ENCODE data around the gene ACOT6.
"Not testable (repeated sequence)": the region's sequence is repeated elsewhere in the genome, so short reads cannot be mapped to it uniquely, and the experiment has no call there.

ACOT6 gene

GRCh38 chr14:73651005-73651404 is 38.7 kb downstream of the ACOT6 start:
- no peak for DNase-seq (ENCODE audit: low read depth)

GRCh38 chr14:73655851-73656250 is 43.5 kb downstream of the ACOT6 start:
- DNase-seq (ENCODE audit: low read depth) = no peak

GRCh38 chr14:73659202-73659601 is 46.9 kb downstream of the ACOT6 start:
- not testable (repeated sequence) for DNase-seq (ENCODE audit: low read depth)

GRCh38 chr14:73660511-73660910 is 48.2 kb downstream of the ACOT6 start:
- no peak for DNase-seq (ENCODE audit: low read depth)

GRCh38 chr14:73661872-73662271 is 49.6 kb downstream of the ACOT6 start:
- DNase-seq (ENCODE audit: low read depth) = no peak

- no peak for DNase-seq (ENCODE audit: low read depth)
Observed at GRCh38 chr14:73662487-73662943, 50.2 kb downstream of the ACOT6 start.

- no peak for DNase-seq (ENCODE audit: low read depth)
Observed at GRCh38 chr14:73663548-73664212, 51.4 kb downstream of the ACOT6 start.

- DNase-seq (ENCODE audit: low read depth) = no peak
Observed at GRCh38 chr14:73665130-73665529, 52.8 kb downstream of the ACOT6 start.

- DNase-seq (ENCODE audit: low read depth) = no peak
Observed at GRCh38 chr14:73666583-73666982, 54.3 kb downstream of the ACOT6 start.

GRCh38 chr14:73667854-73668253 is 55.5 kb downstream of the ACOT6 start:
- DNase-seq (ENCODE audit: low read depth) = no peak

Data from activated gamma-delta T cell treated with anti-CD3 and anti-CD28 coated beads, Interleukin-2, amount 50 U/mL, for 16 hours (primary cell).